HEK293 (cell line): Measurements from ENCODE around the gene AASDH.

ENCODE experiments used
- CTCF ChIA-PET: fragments of 350-600 bp; formaldehyde crosslinking; extraction: SDS; loops from one replicate; lab custom pipeline; 2021; ENCODE audit warnings: antibody characterized with exemption; lab: Yijun Ruan, JAX
- POLR2A ChIA-PET: fragments of 300-600 bp; formaldehyde crosslinking; extraction: SDS; loops from one replicate; lab custom pipeline; 2020; ENCODE audit warnings: antibody characterized with exemption, inconsistent platforms; lab: Yijun Ruan, JAX
- H3K27ac ChIP-seq: fragments of 200-500 bp; sonication (Bioruptor generic); 2 replicates; pipeline ENCODE4 v1.5.1; 2014; ENCODE audit warnings: low read depth, low read length, control low read depth, inconsistent platforms; ENCODE audit errors: extremely low read depth
- H3K36me3 ChIP-seq, 2 experiments: fragments of 200-500 bp in 1 of 2; sonication (Bioruptor generic) in 1 of 2; 1 replicate in 1 of 2; 2 replicates in 1 of 2; pipeline ENCODE4 v1.5.1; 2014 to 2017; ENCODE audit warnings: inconsistent platforms in 2 of 2, low read length in 2 of 2; ENCODE audit not compliant: control insufficient read depth in 2 of 2, insufficient read depth in 1 of 2
- H3K4me1 ChIP-seq: fragments of 200-500 bp; sonication (Bioruptor generic); 2 replicates; pipeline ENCODE4 v1.5.1; 2014; ENCODE audit warnings: mild to moderate bottlenecking, low read length, inconsistent platforms; ENCODE audit not compliant: control insufficient read depth, insufficient read depth
- H3K4me3 ChIP-seq: 2 replicates; pipeline ENCODE4 v1.5.1; 2011; ENCODE audit warnings: low read depth, mild to moderate bottlenecking, control low read depth, low read length, moderate library complexity
- H3K9me3 ChIP-seq: fragments of 200-500 bp; sonication (Bioruptor generic); 2 replicates; pipeline ENCODE4 v1.5.1; 2014; ENCODE audit warnings: low read depth, low read length, inconsistent platforms; ENCODE audit not compliant: control insufficient read depth, insufficient read depth
- ATF2 ChIP-seq: fragments of 450-650 bp; formaldehyde crosslinking; IDR thresholded peaks from 2 replicates; pipeline ENCODE4 v1.5.1; 2016; ENCODE audit warnings: missing biosample characterization, missing genetic modification characterization, low read depth
- FEZF1 ChIP-seq: fragments of 450-650 bp; formaldehyde crosslinking; IDR thresholded peaks from 2 replicates; pipeline ENCODE4 v1.5.1; 2016; ENCODE audit warnings: missing biosample characterization, missing genetic modification characterization
- GLI4 ChIP-seq: fragments of 450-650 bp; formaldehyde crosslinking; IDR thresholded peaks from 2 replicates; pipeline ENCODE4 v1.5.1; 2016; ENCODE audit warnings: missing biosample characterization, missing genetic modification characterization
- KLF9 ChIP-seq: fragments of 450-650 bp; formaldehyde crosslinking; IDR thresholded peaks from 2 replicates; pipeline ENCODE4 v1.5.1; 2016; ENCODE audit warnings: missing biosample characterization, missing genetic modification characterization, low read depth
- PRDM4 ChIP-seq: fragments of 450-650 bp; formaldehyde crosslinking; IDR thresholded peaks from 2 replicates; pipeline ENCODE4 v1.5.1; 2017; ENCODE audit warnings: missing biosample characterization, missing genetic modification characterization
- SP7 ChIP-seq: fragments of 450-650 bp; formaldehyde crosslinking; IDR thresholded peaks from 2 replicates; pipeline ENCODE4 v1.5.1; 2016; ENCODE audit warnings: missing biosample characterization, missing genetic modification characterization
- TRIM28 ChIP-seq: IDR thresholded peaks from 2 replicates; pipeline ENCODE4 v1.6.1; 2011; ENCODE audit warnings: low read length, control low read depth, borderline replicate concordance
- ZBTB6 ChIP-seq: fragments of 450-650 bp; formaldehyde crosslinking; IDR thresholded peaks from 2 replicates; pipeline ENCODE4 v1.5.1; 2017; ENCODE audit warnings: missing biosample characterization, missing genetic modification characterization
- ZFHX2 ChIP-seq: fragments of 450-650 bp; formaldehyde crosslinking; conservative IDR thresholded peaks from 2 replicates; pipeline ENCODE4 v1.5.1; 2016; ENCODE audit warnings: missing biosample characterization, missing genetic modification characterization
- ZFP41 ChIP-seq: fragments of 450-650 bp; formaldehyde crosslinking; IDR thresholded peaks from 2 replicates; pipeline ENCODE4 v1.5.1; 2016; ENCODE audit warnings: missing biosample characterization, missing genetic modification characterization, borderline replicate concordance
- ZNF280C ChIP-seq: fragments of 450-650 bp; formaldehyde crosslinking; IDR thresholded peaks from 2 replicates; pipeline ENCODE4 v1.5.1; 2016; ENCODE audit warnings: missing biosample characterization, missing genetic modification characterization
- ZNF473 ChIP-seq: fragments of 450-650 bp; formaldehyde crosslinking; IDR thresholded peaks from 2 replicates; pipeline ENCODE4 v1.5.1; 2017; ENCODE audit warnings: missing biosample characterization, missing genetic modification characterization
- ZNF514 ChIP-seq: fragments of 450-650 bp; formaldehyde crosslinking; IDR thresholded peaks from 2 replicates; pipeline ENCODE4 v1.5.1; 2016; ENCODE audit warnings: missing biosample characterization, missing genetic modification characterization
- ZNF561 ChIP-seq: fragments of 450-650 bp; IDR thresholded peaks from 2 replicates; pipeline ENCODE4 v1.5.1; 2018; ENCODE audit warnings: missing biosample characterization, missing genetic modification characterization, borderline replicate concordance
- ZNF777 ChIP-seq: fragments of 450-650 bp; formaldehyde crosslinking; IDR thresholded peaks from 2 replicates; pipeline ENCODE4 v1.5.1; 2017; ENCODE audit warnings: missing biosample characterization, missing genetic modification characterization, borderline replicate concordance
- ZNF785 ChIP-seq: fragments of 450-650 bp; formaldehyde crosslinking; IDR thresholded peaks from 2 replicates; pipeline ENCODE4 v1.5.1; 2016; ENCODE audit warnings: missing biosample characterization, missing genetic modification characterization
- ZNF791 ChIP-seq: fragments of 450-650 bp; formaldehyde crosslinking; IDR thresholded peaks from 2 replicates; pipeline ENCODE4 v1.5.1; 2016; ENCODE audit warnings: missing biosample characterization, missing genetic modification characterization
- ZNF792 ChIP-seq: fragments of 450-650 bp; formaldehyde crosslinking; IDR thresholded peaks from 2 replicates; pipeline ENCODE4 v1.5.1; 2016; ENCODE audit warnings: missing biosample characterization, missing genetic modification characterization
- ZNF843 ChIP-seq: fragments of 450-650 bp; formaldehyde crosslinking; IDR thresholded peaks from 2 replicates; pipeline ENCODE4 v1.5.1; 2016; ENCODE audit warnings: missing biosample characterization, missing genetic modification characterization
- ZSCAN16 ChIP-seq: fragments of 450-650 bp; formaldehyde crosslinking; IDR thresholded peaks from 2 replicates; pipeline ENCODE4 v1.5.1; 2016; ENCODE audit warnings: missing biosample characterization, missing genetic modification characterization
- ZSCAN18 ChIP-seq: fragments of 450-650 bp; formaldehyde crosslinking; IDR thresholded peaks from 2 replicates; pipeline ENCODE4 v1.5.1; 2016; ENCODE audit warnings: missing biosample characterization, missing genetic modification characterization
- ZSCAN30 ChIP-seq: fragments of 450-650 bp; IDR thresholded peaks from 2 replicates; pipeline ENCODE4 v1.5.1; 2018; ENCODE audit warnings: missing biosample characterization, mild to moderate bottlenecking, missing genetic modification characterization, moderate library complexity
- ZXDB ChIP-seq: fragments of 450-650 bp; formaldehyde crosslinking; IDR thresholded peaks from 2 replicates; pipeline ENCODE4 v1.5.1; 2016; ENCODE audit warnings: missing biosample characterization, missing genetic modification characterization

AASDH gene

GRCh38 chr4:56310401-56311125, 76.7 kb downstream of the AASDH start (continued):
- no peak for TF ChIP-seq ATF2
- no peak for TF ChIP-seq ZBTB6 (tag by site-specific recombination)
- no peak for TF ChIP-seq ZNF473 (tag by site-specific recombination)
- no peak for TF ChIP-seq ZFHX2 (tag by site-specific recombination)
- TF ChIP-seq FEZF1 (tag by site-specific recombination): no peak
- no peak for TF ChIP-seq ZNF514 (tag by site-specific recombination)
- no peak for TF ChIP-seq ZNF792 (tag by site-specific recombination)

GRCh38 chr4:56308384-56308783, 78.9 kb downstream of the AASDH start:
- POLR2A ChIA-PET: no interaction called here
- TF ChIP-seq ZNF785 (tag by site-specific recombination) (no peak), ZSCAN30 (no peak), ZFHX2 (tag by site-specific recombination) (no peak), TRIM28 (no peak), ZXDB (no peak), ZNF843 (tag by site-specific recombination) (no peak), ZNF777 (tag by site-specific recombination) (no peak), ZFP41 (tag by site-specific recombination) (no peak), ZNF280C (tag by site-specific recombination) (no peak), ZNF514 (tag by site-specific recombination) (no peak), ZNF791 (no peak), SP7 (tag by site-specific recombination) (no peak), KLF9 (no peak), ZBTB6 (tag by site-specific recombination) (no peak), ZSCAN16 (no peak)
- CTCF ChIA-PET: no interaction called here
- Histone ChIP-seq H3K4me3 (no peak overlapping the region), H3K27ac (no peak overlapping the region), H3K36me3 (peaks cover 0 to 3% of the 10 kb centered on the region in 2 experiments; a peak in 1 of 3 replicates), H3K9me3 (no peaks in the 10 kb centered on the region), H3K4me1 (no peaks in the 10 kb centered on the region)

GRCh38 chr4:56307423-56307822, 79.9 kb downstream of the AASDH start:
- Histone ChIP-seq H3K27ac (no peak overlapping the region), H3K4me1 (no peaks in the 10 kb centered on the region), H3K9me3 (no peaks in the 10 kb centered on the region), H3K4me3 (no peak overlapping the region), H3K36me3 (no peaks in the 10 kb centered on the region)
- ChIA-PET POLR2A (no interaction called here), CTCF (interaction anchor here (0.6 kb wide), 1 partner anchor 398 kb away, joined by 3 read pairs; no protein-coding TSS in a partner anchor)
- no peak for TF ChIP-seq PRDM4 (tag by site-specific recombination)
- no peak for TF ChIP-seq GLI4 (tag by site-specific recombination)
- TF ChIP-seq ZBTB6 (tag by site-specific recombination): no peak
- no peak for TF ChIP-seq ZSCAN18 (tag by site-specific recombination)
- TF ChIP-seq ZNF561: no peak
